ENCODE measurements around the gene THRA. TPM values are rescaled to one million over a fixed set of nuclear protein-coding genes. Genes with fewer than 3 reads are reported as not detected.

THRA gene
- total and polyA plus RNA-seq, 12 donors = 29.8 to 102 (median 67.1) TPM

DNA sequence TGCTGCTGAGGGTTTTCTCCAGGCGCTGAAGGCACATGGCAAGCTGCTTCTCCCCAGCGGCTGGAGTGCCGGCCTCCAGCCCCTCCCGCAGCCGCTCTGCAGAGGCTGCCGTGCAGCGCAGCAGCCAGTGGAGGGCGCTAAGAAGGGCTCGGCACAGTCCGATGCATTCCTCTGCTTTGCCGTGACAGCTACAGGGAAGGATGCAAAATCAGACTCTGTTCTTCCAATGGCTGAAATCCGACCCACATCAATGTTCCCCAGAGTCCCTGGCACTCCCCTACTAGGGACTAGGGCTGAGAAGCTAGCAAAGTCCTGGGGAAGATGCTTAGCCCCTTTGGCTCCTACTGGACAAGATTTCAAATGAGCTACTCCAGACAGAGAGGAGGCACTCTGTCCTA, 27.6 kb upstream of the THRA start:
- TF ChIP-seq, protein P1, sequence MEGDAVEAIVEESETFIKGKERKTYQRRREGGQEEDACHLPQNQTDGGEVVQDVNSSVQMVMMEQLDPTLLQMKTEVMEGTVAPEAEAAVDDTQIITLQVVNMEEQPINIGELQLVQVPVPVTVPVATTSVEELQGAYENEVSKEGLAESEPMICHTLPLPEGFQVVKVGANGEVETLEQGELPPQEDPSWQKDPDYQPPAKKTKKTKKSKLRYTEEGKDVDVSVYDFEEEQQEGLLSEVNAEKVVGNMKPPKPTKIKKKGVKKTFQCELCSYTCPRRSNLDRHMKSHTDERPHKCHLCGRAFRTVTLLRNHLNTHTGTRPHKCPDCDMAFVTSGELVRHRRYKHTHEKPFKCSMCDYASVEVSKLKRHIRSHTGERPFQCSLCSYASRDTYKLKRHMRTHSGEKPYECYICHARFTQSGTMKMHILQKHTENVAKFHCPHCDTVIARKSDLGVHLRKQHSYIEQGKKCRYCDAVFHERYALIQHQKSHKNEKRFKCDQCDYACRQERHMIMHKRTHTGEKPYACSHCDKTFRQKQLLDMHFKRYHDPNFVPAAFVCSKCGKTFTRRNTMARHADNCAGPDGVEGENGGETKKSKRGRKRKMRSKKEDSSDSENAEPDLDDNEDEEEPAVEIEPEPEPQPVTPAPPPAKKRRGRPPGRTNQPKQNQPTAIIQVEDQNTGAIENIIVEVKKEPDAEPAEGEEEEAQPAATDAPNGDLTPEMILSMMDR (IDR thresholded peaks at IDR 0.05) = peak in 8 of 9 donors; percentile 24 to 66 (median 52)
- H3K27me3 ChIP-seq = no peaks in the 10 kb centered on the region
- no peak for ATAC-seq
- peaks cover 0 to 68% (median 46%) of the 10 kb centered on the region in 9 donors for H3K36me3 ChIP-seq
- no peak overlapping the region for H3K27ac ChIP-seq
- intact Hi-C loops (cut with DNase I) = loop anchor here in 7 of 10 donors (5.0 to 10.0 kb wide), 6 partner anchors 42 to 140 kb away; partner anchors contain the start of gene RAPGEFL1 (in 1 of the 7)
- no peak overlapping the region for H3K4me3 ChIP-seq
- WGBS, 2 donors = 28 to 47% methylated on average over 12 of the region's 12 CpGs
- H3K9me3 ChIP-seq = no peaks in the 10 kb centered on the region
- H3K4me1 ChIP-seq = peaks cover 2 to 43% (median 25%) of the 10 kb centered on the region in 9 donors
- DNase-seq = no peak

- DNase-seq = peak; percentile 54 to 87
Measured at GRCh38 chr17:40038882-40039513, 23.8 kb upstream of the THRA start.

DNA sequence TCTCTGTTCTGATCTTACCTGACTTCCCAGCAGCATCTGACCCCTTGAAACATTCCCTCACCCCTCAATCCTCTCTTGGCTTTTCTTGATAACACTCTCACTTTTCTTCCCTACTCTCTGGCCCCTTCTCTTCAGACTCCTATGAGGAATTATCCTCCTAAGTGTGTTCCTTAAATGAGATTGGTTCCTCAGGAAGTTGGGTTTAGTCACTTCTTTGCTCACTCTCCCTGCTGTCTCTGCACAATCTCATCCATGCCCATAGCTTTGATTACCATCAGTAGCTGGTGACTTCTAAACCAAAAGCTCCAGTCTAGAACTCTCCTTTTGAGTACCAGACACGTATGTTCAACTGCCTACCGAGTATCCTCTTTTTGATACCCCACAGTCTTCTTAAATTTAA, 21.6 kb upstream of the THRA start:
- H3K36me3 ChIP-seq = peaks cover 0 to 52% (median 19%) of the 10 kb centered on the region in 9 donors
- DNase-seq = no peak
- TF ChIP-seq, protein P1 (IDR thresholded peaks at IDR 0.05) = no peak
- intact Hi-C loops (cut with DNase I) = no loop called here
- H3K27ac ChIP-seq = no peak overlapping the region
- no peaks in the 10 kb centered on the region for H3K9me3 ChIP-seq
- ATAC-seq = no peak
- peaks cover 0 to 18% (median 15%) of the 10 kb centered on the region in 9 donors for H3K4me1 ChIP-seq
- no peaks in the 10 kb centered on the region for H3K27me3 ChIP-seq
- H3K4me3 ChIP-seq = no peak overlapping the region
- WGBS, 2 donors = 89 to 93% methylated on average over 2 of the region's 2 CpGs

More at GRCh38 chr17:40038882-40039513, 23.8 kb upstream of the THRA start:
- peak; percentile 88 to 98 (median 94) for ATAC-seq
- Histone ChIP-seq H3K4me1 (peaks cover 0 to 30% (median 17%) of the 10 kb centered on the region in 9 donors), H3K36me3 (peaks cover 0 to 53% (median 25%) of the 10 kb centered on the region in 9 donors), H3K27me3 (no peaks in the 10 kb centered on the region), H3K4me3 (peak overlapping the region in 1 of 10 donors; percentile 12), H3K9me3 (no peaks in the 10 kb centered on the region), H3K27ac (peak overlapping the region; percentile 51 to 86 (median 78))
- TF ChIP-seq, protein P1 (IDR thresholded peaks at IDR 0.05) = peak; percentile 65 to 85 (median 73)
- WGBS, 2 donors = 17 to 19% methylated on average over 11 of the region's 11 CpGs
- intact Hi-C loops (cut with DNase I) = loop anchor here in 7 of 10 donors (2.0 to 10.0 kb wide), 9 partner anchors 16 to 136 kb away; partner anchors contain the start of genes MED24 (in 1 of the 7) and RAPGEFL1 (in 1 of the 7)

GRCh38 chr17:40056379-40057015, 6.3 kb upstream of the THRA start:
- intact Hi-C loops (cut with DNase I) = loop anchor here in 1 of 10 donors (5.0 kb wide), 1 partner anchor 36 kb away; no protein-coding TSS in a partner anchor
- H3K9me3 ChIP-seq = no peaks in the 10 kb centered on the region
- 67% methylated on average over 6 of the region's 6 CpGs for WGBS, 2 donors
- H3K4me1 ChIP-seq = peaks cover 10 to 49% (median 31%) of the 10 kb centered on the region in 9 donors
- TF ChIP-seq, protein P1 (IDR thresholded peaks at IDR 0.05) = no peak
- peaks cover 0 to 18% (median 0%) of the 10 kb centered on the region in 9 donors for H3K36me3 ChIP-seq
- H3K27ac ChIP-seq = peak overlapping the region in 9 of 10 donors; percentile 31 to 88 (median 75)
- no peak for DNase-seq
- peak in 4 of 8 donors; percentile 3 to 31 (median 8) for ATAC-seq
- H3K27me3 ChIP-seq = no peaks in the 10 kb centered on the region
- H3K4me3 ChIP-seq = no peak overlapping the region
